GM19043 (cell line): Measurements from ENCODE around the gene GPC5.

Experiments used
- ATAC-seq: cut with Tn5 transposase; IDR thresholded peaks from one replicate; pipeline ENCODE4 v1.9.1; 2021; ENCODE audit warnings: low read depth; ENCODE audit not compliant: unreplicated experiment

Gene GPC5

GRCh38 chr13:92564942-92565341, 1166.5 kb downstream of the GPC5 start:
- ATAC-seq = no peak

GRCh38 chr13:92566767-92567166, 1168.3 kb downstream of the GPC5 start:
- no peak for ATAC-seq

GRCh38 chr13:92572190-92572589, 1173.8 kb downstream of the GPC5 start:
- ATAC-seq = no peak

- no peak for ATAC-seq
Observed at GRCh38 chr13:92573467-92574057, 1175.1 kb downstream of the GPC5 start.

- no peak for ATAC-seq
Observed at GRCh38 chr13:92574499-92574898, 1176.1 kb downstream of the GPC5 start.

GRCh38 chr13:92575777-92576176, 1177.4 kb downstream of the GPC5 start:
- ATAC-seq = no peak

GRCh38 chr13:92578358-92578757, 1179.9 kb downstream of the GPC5 start:
- ATAC-seq = no peak

GRCh38 chr13:92589955-92590354, 1191.5 kb downstream of the GPC5 start:
- no peak for ATAC-seq

GRCh38 chr13:92590503-92590908, 1192.1 kb downstream of the GPC5 start:
- ATAC-seq = no peak

GRCh38 chr13:92591117-92591516, 1192.7 kb downstream of the GPC5 start:
- ATAC-seq = no peak

- ATAC-seq = no peak
Observed at GRCh38 chr13:92592757-92593156, 1194.3 kb downstream of the GPC5 start.

- ATAC-seq = no peak
Observed at GRCh38 chr13:92602560-92602959, 1204.1 kb downstream of the GPC5 start.

- ATAC-seq = no peak
Observed at GRCh38 chr13:92609376-92609775, 1211.0 kb downstream of the GPC5 start.

- ATAC-seq = no peak
Observed at GRCh38 chr13:92612892-92613291, 1214.5 kb downstream of the GPC5 start.

GRCh38 chr13:92613921-92614320, 1215.5 kb downstream of the GPC5 start:
- ATAC-seq = no peak

- no peak for ATAC-seq
Observed at GRCh38 chr13:92621985-92622384, 1223.6 kb downstream of the GPC5 start.

GRCh38 chr13:92622905-92623304, 1224.5 kb downstream of the GPC5 start:
- no peak for ATAC-seq

GRCh38 chr13:92626274-92626673, 1227.9 kb downstream of the GPC5 start:
- no peak for ATAC-seq

- ATAC-seq = no peak
Observed at GRCh38 chr13:92640936-92641335, 1242.5 kb downstream of the GPC5 start.

- no peak for ATAC-seq
Observed at GRCh38 chr13:92649140-92649813, 1250.9 kb downstream of the GPC5 start.

GRCh38 chr13:92656103-92656502, 1257.7 kb downstream of the GPC5 start:
- no peak for ATAC-seq

GRCh38 chr13:92656648-92657047, 1258.2 kb downstream of the GPC5 start:
- no peak for ATAC-seq
